ENCODE results near the gene IL1RAP. TPM values are rescaled to one million over a fixed set of nuclear protein-coding genes. Genes with fewer than 3 reads are reported as not detected.

Gene IL1RAP
- total and polyA plus RNA-seq, 7 experiments from 2014 or later, result 5.9 to 29.0 (median 12.1) TPM

DNA sequence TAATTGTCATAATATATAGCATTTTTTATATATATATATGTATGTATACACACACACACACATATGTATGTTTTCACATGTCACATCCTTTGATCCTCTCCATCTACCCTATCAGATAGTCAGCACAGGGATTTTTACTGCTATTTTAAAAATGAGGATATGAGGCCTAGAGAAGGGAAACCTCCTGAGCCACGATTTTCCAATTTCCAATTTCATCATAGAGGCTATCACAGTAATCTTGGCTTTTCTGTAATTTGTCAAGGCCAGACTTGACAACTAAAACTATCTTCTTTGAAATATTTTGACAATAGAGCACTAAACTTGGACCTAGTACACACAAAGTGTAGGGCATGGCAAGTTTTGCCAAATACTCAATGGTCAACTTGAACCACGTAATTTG lies 42.5 kb downstream of the IL1RAP start:
- H3K27ac ChIP-seq (ENCODE audit: low read depth, low read length), result no peak overlapping the region
- Mint-ChIP-seq H3K4me1 (peaks cover 0 to 28% (median 4%) of the 10 kb centered on the region in 7 donors), H3K27me3 (no peaks in the 10 kb centered on the region), H3K9me3 (peaks cover 0 to 20% (median 4%) of the 10 kb centered on the region in 11 donors), H3K27ac (no peak overlapping the region), H3K36me3 (peaks cover 13 to 67% (median 54%) of the 10 kb centered on the region in 5 donors), H3K4me3 (no peak overlapping the region)
- no peak for DNase-seq
- H3K9me3 ChIP-seq (ENCODE audit: control insufficient read depth in 2 of 3, low read length in 3 of 3), result no peaks in the 10 kb centered on the region
- POLR2A ChIA-PET, result no interaction called here
- no peaks in the 10 kb centered on the region for H3K36me3 ChIP-seq (ENCODE audit: control insufficient read depth in 2 of 3, insufficient read depth in 3 of 3, low read length in 3 of 3)
- no peak for ATAC-seq
- H3K4me3 ChIP-seq (ENCODE audit: low read length), result no peak overlapping the region
- H3K27me3 ChIP-seq (ENCODE audit: control insufficient read depth in 2 of 2, insufficient read depth in 2 of 2, low read length in 2 of 2), result no peaks in the 10 kb centered on the region
- CTCF ChIA-PET, result no interaction called here
- intact Hi-C loops (cut with micrococcal nuclease), result no loop called here
- no peaks in the 10 kb centered on the region for H3K4me1 ChIP-seq (ENCODE audit: control insufficient read depth in 2 of 2, insufficient read depth in 2 of 2, low read length in 2 of 2)

DNA sequence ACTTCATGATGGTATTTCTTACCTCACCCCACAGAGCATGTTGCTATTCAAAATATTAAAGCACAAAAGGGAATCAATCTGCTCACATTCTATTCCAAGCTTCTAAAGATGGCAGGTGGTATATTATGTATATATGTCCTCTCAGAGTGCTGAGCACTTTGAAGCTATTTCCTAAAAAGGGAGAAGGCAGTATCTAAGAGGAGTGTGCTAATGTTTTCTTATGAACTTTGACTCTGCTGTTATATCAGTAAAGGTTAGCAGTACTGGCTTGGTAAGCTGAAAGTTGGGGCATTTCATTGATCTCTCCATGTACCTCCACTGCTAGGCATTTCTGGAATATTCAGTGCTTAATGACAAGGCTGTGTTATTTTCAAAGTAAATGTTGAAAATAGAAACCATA lies 43.4 kb downstream of the IL1RAP start:
- DNase-seq (no peak), ATAC-seq (no peak)
- H3K27me3 ChIP-seq (ENCODE audit: control insufficient read depth in 2 of 2, insufficient read depth in 2 of 2, low read length in 2 of 2), result no peaks in the 10 kb centered on the region
- peaks cover 0 to 11% (median 2%) of the 10 kb centered on the region in 11 donors for H3K9me3 Mint-ChIP-seq
- no peak overlapping the region for H3K4me3 Mint-ChIP-seq
- ChIA-PET CTCF (no interaction called here), POLR2A (no interaction called here)
- H3K36me3 Mint-ChIP-seq, result peaks cover 13 to 65% (median 50%) of the 10 kb centered on the region in 5 donors
- no peaks in the 10 kb centered on the region for H3K4me1 ChIP-seq (ENCODE audit: control insufficient read depth in 2 of 2, insufficient read depth in 2 of 2, low read length in 2 of 2)
- H3K9me3 ChIP-seq (ENCODE audit: control insufficient read depth in 2 of 3, low read length in 3 of 3), result no peaks in the 10 kb centered on the region
- no peak overlapping the region for H3K27ac Mint-ChIP-seq
- H3K36me3 ChIP-seq (ENCODE audit: control insufficient read depth in 2 of 3, insufficient read depth in 3 of 3, low read length in 3 of 3), result no peaks in the 10 kb centered on the region
- intact Hi-C loops (cut with micrococcal nuclease), result no loop called here
- H3K4me3 ChIP-seq (ENCODE audit: low read length), result no peak overlapping the region
- H3K27ac ChIP-seq (ENCODE audit: low read depth, low read length), result no peak overlapping the region
- peaks cover 0 to 32% (median 4%) of the 10 kb centered on the region in 7 donors for H3K4me1 Mint-ChIP-seq
- no peaks in the 10 kb centered on the region for H3K27me3 Mint-ChIP-seq

DNA sequence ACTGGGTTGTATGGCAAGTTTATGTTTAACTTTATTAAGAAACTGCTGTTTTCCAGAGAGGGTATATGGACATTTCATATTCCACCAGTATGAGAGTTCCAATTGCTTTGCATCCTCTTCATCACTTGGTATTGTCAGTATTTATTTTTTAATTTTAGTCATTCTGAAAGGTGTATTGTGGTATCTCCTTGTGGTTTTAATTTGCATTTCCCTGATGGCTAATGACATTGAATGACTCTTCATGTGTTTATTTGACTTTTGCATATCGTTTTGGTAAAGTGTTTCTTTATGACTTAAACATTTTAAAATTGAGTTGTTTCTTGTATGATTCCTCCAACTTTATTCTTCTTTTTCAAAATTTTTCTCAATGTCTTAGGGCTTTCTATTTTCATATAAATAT lies 44.4 kb downstream of the IL1RAP start:
- Mint-ChIP-seq H3K9me3 (peaks cover 0 to 10% (median 0%) of the 10 kb centered on the region in 11 donors), H3K4me3 (no peak overlapping the region), H3K36me3 (peaks cover 9 to 66% (median 48%) of the 10 kb centered on the region in 5 donors), H3K27ac (no peak overlapping the region), H3K4me1 (peaks cover 0 to 42% (median 4%) of the 10 kb centered on the region in 7 donors), H3K27me3 (no peaks in the 10 kb centered on the region)
- no peaks in the 10 kb centered on the region for H3K4me1 ChIP-seq (ENCODE audit: control insufficient read depth in 2 of 2, insufficient read depth in 2 of 2, low read length in 2 of 2)
- POLR2A ChIA-PET, result no interaction called here
- intact Hi-C loops (cut with micrococcal nuclease), result no loop called here
- H3K4me3 ChIP-seq (ENCODE audit: low read length), result no peak overlapping the region
- no peak for DNase-seq
- no peaks in the 10 kb centered on the region for H3K36me3 ChIP-seq (ENCODE audit: control insufficient read depth in 2 of 3, insufficient read depth in 3 of 3, low read length in 3 of 3)
- H3K9me3 ChIP-seq (ENCODE audit: control insufficient read depth in 2 of 3, low read length in 3 of 3), result no peaks in the 10 kb centered on the region
- H3K27ac ChIP-seq (ENCODE audit: low read depth, low read length), result no peak overlapping the region
- CTCF ChIA-PET, result interaction anchor here (0.6 kb wide), 1 partner anchor 77 kb away, joined by 4 read pairs; no protein-coding TSS in a partner anchor
- no peak for ATAC-seq
- H3K27me3 ChIP-seq (ENCODE audit: control insufficient read depth in 2 of 2, insufficient read depth in 2 of 2, low read length in 2 of 2), result no peaks in the 10 kb centered on the region

DNA sequence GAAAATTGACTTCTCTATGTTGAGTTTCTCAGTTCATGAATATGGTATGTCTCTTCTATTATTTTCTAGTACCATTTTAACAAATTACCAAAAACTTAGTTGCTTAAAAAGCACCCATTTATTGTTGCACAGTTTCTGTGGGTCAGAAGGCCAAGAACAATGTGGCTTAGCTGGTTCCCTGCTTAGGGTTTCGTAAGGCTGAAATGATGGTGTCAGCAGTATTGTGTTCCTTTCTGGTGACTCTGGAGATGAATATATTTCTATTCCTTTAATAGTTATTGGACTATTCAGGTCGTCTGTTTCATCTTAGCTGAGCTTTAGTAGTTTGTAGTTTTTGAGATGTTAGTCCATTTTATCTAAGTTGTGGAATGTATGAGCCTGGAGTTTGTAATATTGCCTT lies 44.9 kb downstream of the IL1RAP start:
- intact Hi-C loops (cut with micrococcal nuclease), result no loop called here
- Mint-ChIP-seq H3K4me1 (peaks cover 0 to 47% (median 4%) of the 10 kb centered on the region in 7 donors), H3K36me3 (peaks cover 8 to 65% (median 47%) of the 10 kb centered on the region in 5 donors), H3K9me3 (peaks cover 0 to 10% (median 0%) of the 10 kb centered on the region in 11 donors), H3K4me3 (no peak overlapping the region), H3K27me3 (no peaks in the 10 kb centered on the region), H3K27ac (no peak overlapping the region)
- no peak for ATAC-seq
- CTCF ChIA-PET, result no interaction called here
- no peaks in the 10 kb centered on the region for H3K36me3 ChIP-seq (ENCODE audit: control insufficient read depth in 2 of 3, insufficient read depth in 3 of 3, low read length in 3 of 3)
- no peaks in the 10 kb centered on the region for H3K4me1 ChIP-seq (ENCODE audit: control insufficient read depth in 2 of 2, insufficient read depth in 2 of 2, low read length in 2 of 2)
- POLR2A ChIA-PET, result no interaction called here
- no peak overlapping the region for H3K4me3 ChIP-seq (ENCODE audit: low read length)
- no peaks in the 10 kb centered on the region for H3K27me3 ChIP-seq (ENCODE audit: control insufficient read depth in 2 of 2, insufficient read depth in 2 of 2, low read length in 2 of 2)
- DNase-seq, result no peak
- no peaks in the 10 kb centered on the region for H3K9me3 ChIP-seq (ENCODE audit: control insufficient read depth in 2 of 3, low read length in 3 of 3)
- no peak overlapping the region for H3K27ac ChIP-seq (ENCODE audit: low read depth, low read length)

DNA sequence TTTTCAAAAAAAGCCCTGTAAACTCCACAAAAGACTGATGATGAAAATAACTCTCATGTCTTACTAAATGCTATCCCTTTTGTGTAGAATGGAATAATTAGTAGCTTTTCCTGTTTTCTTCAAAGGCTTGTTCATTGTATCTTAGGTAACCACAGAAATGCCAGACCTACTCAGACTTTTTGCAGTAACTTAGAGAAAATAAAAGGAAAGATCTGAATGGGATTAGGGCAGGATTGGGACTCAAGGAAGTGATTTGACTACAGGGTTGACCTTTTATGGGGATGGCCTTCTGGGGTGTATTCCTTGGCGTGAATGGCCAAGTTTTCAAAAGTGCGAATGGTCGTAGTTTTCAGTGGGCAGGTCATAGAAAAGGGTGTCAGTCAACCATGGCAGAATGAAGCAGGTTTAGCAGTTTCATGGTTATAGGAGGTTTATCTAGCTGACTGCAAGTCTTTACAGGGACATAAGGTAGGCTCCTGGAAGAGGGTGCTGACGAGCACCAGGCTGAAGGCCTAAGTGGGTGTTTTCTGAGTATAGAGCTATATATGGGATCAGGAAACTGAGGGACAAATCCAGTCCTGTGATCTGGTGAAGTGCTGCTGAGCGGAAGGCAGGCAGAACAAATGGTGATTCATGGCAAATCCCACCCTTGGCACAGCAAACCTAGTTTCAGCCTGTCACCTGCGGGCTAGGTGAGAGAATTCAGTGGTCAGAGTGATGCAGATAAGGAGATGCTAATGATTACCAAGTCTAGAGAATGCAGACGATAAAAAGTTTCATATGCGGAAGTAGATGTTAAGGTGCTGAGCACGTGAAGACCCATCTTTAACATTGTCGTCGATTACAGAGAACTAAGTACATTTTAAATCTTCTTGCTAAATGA lies 46.4 kb downstream of the IL1RAP start:
- Histone ChIP-seq H3K27me3 (ENCODE audit: control insufficient read depth in 2 of 2, insufficient read depth in 2 of 2, low read length in 2 of 2) (no peaks in the 10 kb centered on the region), H3K9me3 (ENCODE audit: control insufficient read depth in 2 of 3, low read length in 3 of 3) (no peaks in the 10 kb centered on the region), H3K27ac (ENCODE audit: low read depth, low read length) (no peak overlapping the region), H3K4me3 (ENCODE audit: low read length) (no peak overlapping the region), H3K4me1 (ENCODE audit: control insufficient read depth in 2 of 2, insufficient read depth in 2 of 2, low read length in 2 of 2) (no peaks in the 10 kb centered on the region), H3K36me3 (ENCODE audit: control insufficient read depth in 2 of 3, insufficient read depth in 3 of 3, low read length in 3 of 3) (no peaks in the 10 kb centered on the region)
- CTCF ChIA-PET, result no interaction called here
- Mint-ChIP-seq H3K27me3 (no peaks in the 10 kb centered on the region), H3K4me3 (no peak overlapping the region), H3K9me3 (peaks cover 0 to 10% (median 0%) of the 10 kb centered on the region in 11 donors), H3K36me3 (peaks cover 8 to 75% (median 46%) of the 10 kb centered on the region in 5 donors), H3K4me1 (peaks cover 0 to 53% (median 2%) of the 10 kb centered on the region in 7 donors), H3K27ac (peak overlapping the region in 1 of 9 donors; percentile 17)
- ATAC-seq, result no peak
- intact Hi-C loops (cut with micrococcal nuclease), result no loop called here
- no peak for DNase-seq
- POLR2A ChIA-PET, result no interaction called here

DNA sequence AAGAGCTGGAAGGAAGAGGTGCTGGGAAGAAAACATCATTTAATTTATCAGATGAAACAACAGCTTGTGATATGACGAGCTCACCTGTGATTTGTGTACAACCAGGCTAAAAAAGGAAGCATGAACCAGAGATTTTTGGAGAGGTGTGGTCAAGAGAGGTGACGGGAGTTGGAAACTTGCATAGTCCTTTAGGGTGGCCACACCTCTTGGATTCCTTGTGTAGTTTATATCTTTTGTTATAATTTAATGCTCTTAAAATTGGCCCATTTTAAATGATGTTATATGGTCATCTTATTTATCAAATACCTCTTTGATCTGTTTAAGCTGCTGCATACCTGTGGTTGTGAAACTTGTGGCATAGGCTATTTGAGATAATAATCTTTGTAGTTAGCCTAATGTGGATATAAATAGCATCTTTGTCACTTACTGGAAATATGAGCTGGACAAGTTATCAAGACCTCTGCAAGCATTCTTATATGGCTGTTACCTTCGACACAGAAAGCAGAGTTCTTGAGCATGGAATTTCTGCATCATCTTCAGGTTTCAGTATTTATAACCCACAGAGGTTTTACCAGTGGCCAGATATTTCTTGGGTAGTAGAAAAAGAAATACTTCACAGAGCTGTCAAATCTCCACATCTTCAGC lies 49.1 kb downstream of the IL1RAP start:
- Histone ChIP-seq H3K36me3 (ENCODE audit: control insufficient read depth in 2 of 3, insufficient read depth in 3 of 3, low read length in 3 of 3) (no peaks in the 10 kb centered on the region), H3K27me3 (ENCODE audit: control insufficient read depth in 2 of 2, insufficient read depth in 2 of 2, low read length in 2 of 2) (no peaks in the 10 kb centered on the region), H3K9me3 (ENCODE audit: control insufficient read depth in 2 of 3, low read length in 3 of 3) (no peaks in the 10 kb centered on the region), H3K27ac (ENCODE audit: low read depth, low read length) (no peak overlapping the region), H3K4me1 (ENCODE audit: control insufficient read depth in 2 of 2, insufficient read depth in 2 of 2, low read length in 2 of 2) (no peaks in the 10 kb centered on the region), H3K4me3 (ENCODE audit: low read length) (no peak overlapping the region)
- H3K36me3 Mint-ChIP-seq, result peaks cover 4 to 71% (median 43%) of the 10 kb centered on the region in 5 donors
- H3K4me1 Mint-ChIP-seq, result peaks cover 0 to 59% (median 0%) of the 10 kb centered on the region in 7 donors
- ChIA-PET POLR2A (no interaction called here), CTCF (no interaction called here)
- ATAC-seq (no peak), DNase-seq (no peak)
- H3K9me3 Mint-ChIP-seq, result peaks cover 0 to 10% (median 0%) of the 10 kb centered on the region in 11 donors
- intact Hi-C loops (cut with micrococcal nuclease), result no loop called here
- H3K27me3 Mint-ChIP-seq, result no peaks in the 10 kb centered on the region
- peak overlapping the region in 1 of 9 donors; percentile 77 for H3K27ac Mint-ChIP-seq
- H3K4me3 Mint-ChIP-seq, result peak overlapping the region in 1 of 10 donors; percentile 34

Data from naive thymus-derived CD4-positive, alpha-beta T cell (primary cell).